Mucosa of descending colon (tissue), 3 donors: Measurements from ENCODE around the gene GFER. TPM values are rescaled to one million over a fixed set of nuclear protein-coding genes. Genes with fewer than 3 reads are reported as not detected.
A peak's percentile ranks its signal among the peaks of the same experiment; 100 is the strongest.

Experiments used
- ATAC-seq: fragments of 200-7000 bp; cut with Tn5 transposase; one replicate; pipeline ENCODE4 v1.9.1; 2020; ENCODE audit warnings: mild to moderate bottlenecking, moderate library complexity
- DNase-seq, 3 donors: peaks; one replicate each; pipeline ENCODE4 v3.0.0-alpha.2; 2020
- H3K36me3 ChIP-seq: fragments of 200-600 bp; one replicate; pipeline ENCODE4 v1.8.0; 2021; ENCODE audit warnings: low read depth, mild to moderate bottlenecking
- H3K4me1 ChIP-seq: fragments of 200-600 bp; one replicate; pipeline ENCODE4 v1.8.0; 2021; ENCODE audit warnings: low read depth, mild to moderate bottlenecking
- H3K4me3 ChIP-seq: fragments of 200-600 bp; one replicate; pipeline ENCODE4 v1.8.0; 2021; ENCODE audit warnings: mild to moderate bottlenecking
- H3K9me3 ChIP-seq: fragments of 200-600 bp; one replicate; pipeline ENCODE4 v1.8.0; 2021; ENCODE audit warnings: mild to moderate bottlenecking
- CTCF ChIP-seq: fragments of 200-600 bp; IDR thresholded peaks from one replicate; pipeline ENCODE4 v1.8.0; 2022; ENCODE audit warnings: antibody characterized with exemption, mild to moderate bottlenecking
- intact Hi-C, 2 donors: fragments of 100-400 bp; cut with DNase I in 1 of 2; cut with micrococcal nuclease in 1 of 2; formaldehyde crosslinking; loops; one replicate each; pipeline versions ENCODE4 v1.11.0 to v1.11.1; 2022; cut with DNase I, micrococcal nuclease
- total RNA-seq, 3 donors: library from RNA; stranded (reverse); fragmentation: NEBNext Ultra II Directional in 2 of 3; extraction: Animal tissue kit (Norgen Biotek cat#: 25700) in 2 of 3; gene quantifications; one replicate each; pipeline versions ENCODE4 v1.2.1 to v1.2.4, GENCODE V29; 2021 to 2023
- donor health status: DM: no; HTN: no; CAD: no; lungs with moderate emphysema.
- donor health status: DM: no; HTN: no; CAD: no.
- donor health status: DM: no; HTN: yes; CAD: no.

Gene GFER
- total RNA-seq, 3 donors from 2014 or later: 42.1 to 75.5 (median 68.8) TPM

DNA sequence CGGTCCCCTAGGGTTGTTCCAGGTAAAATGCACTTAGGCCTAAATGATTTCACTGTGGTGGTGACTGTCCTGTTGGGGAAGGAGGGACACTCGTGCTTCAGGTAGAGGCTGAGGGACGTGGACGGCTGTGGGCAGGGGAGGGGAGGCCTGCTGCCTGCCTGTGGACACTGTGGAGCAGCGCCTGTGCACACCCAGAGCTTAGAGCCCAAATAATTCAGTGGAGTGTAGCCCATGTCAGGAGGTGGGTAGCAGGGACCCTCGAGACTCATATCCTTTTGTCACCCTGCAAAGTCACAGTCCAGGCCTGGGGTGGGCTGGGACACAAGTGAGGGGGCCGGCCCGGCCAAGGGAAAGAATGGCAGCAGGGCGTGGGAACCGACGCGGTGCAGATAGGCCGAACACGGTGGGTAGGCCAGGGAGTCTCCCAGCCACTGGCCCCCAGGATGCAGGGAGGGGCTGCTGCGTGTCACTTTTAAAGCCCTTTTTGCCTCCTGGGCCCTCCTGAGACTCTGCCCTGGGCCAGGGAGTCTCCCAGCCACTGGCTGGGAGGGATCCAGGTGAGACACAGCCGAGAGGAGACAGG lies 42.0 kb downstream of the GFER start:
- Histone ChIP-seq H3K4me3 (no peak overlapping the region), H3K36me3 (no peaks in the 10 kb centered on the region), H3K9me3 (no peaks in the 10 kb centered on the region), H3K4me1 (peaks cover 23% of the 10 kb centered on the region)
- DNase-seq (peak in 1 of 3 donors; percentile 54), ATAC-seq (no peak)
- TF ChIP-seq CTCF: no peak
- intact Hi-C loops: loop anchor here (10.0 kb wide), 2 partner anchors 119 to 129 kb away; partner anchors contain the start of genes RAB26 (in 1 of the 2) and TRAF7 (in 1 of the 2)

DNA sequence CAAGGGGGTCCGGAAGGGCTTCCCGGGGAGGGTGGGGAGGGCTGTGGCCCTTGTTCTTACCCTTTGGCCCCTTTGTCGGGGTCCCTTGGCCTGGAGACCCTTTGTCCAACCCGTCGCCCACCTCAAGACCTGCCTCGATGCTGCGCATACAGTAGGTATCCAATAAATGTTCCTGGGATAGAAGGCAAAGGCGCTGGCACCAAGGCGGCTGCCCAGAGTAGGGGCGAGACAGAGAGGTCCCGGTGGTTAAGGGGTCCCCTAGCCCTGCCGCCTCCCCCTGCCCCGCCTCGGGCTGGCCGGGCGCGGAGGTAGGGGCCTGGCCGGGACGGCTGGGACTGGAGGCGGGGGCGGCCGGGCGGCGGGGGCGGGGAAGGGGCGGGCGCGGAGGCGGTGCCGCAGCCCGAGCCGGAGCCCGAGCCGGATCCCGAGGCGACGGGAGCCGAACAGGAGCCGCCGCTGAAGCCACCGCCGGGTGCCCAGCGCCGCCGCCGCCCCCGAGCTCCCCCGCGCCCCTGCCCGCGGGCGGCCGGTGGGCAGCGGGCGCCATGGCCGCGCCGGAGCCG lies 42.5 kb downstream of the GFER start, which contains the start of gene NHERF2:
NHERF2 (plus strand) TSS at position 442 of the 563 bp plus-strand sequence; CDS start at position 546, 104 bp downstream.
- no peak for TF ChIP-seq CTCF
- intact Hi-C loops: loop anchor here (10.0 kb wide), 2 partner anchors 118 to 128 kb away; partner anchors contain the start of genes RAB26 (in 1 of the 2) and TRAF7 (in 1 of the 2)
- ATAC-seq (peak; percentile 34), DNase-seq (peak in 2 of 3 donors; percentile 64 to 68)
- peaks cover 23% of the 10 kb centered on the region for H3K4me1 ChIP-seq
- H3K9me3 ChIP-seq: no peaks in the 10 kb centered on the region
- no peaks in the 10 kb centered on the region for H3K36me3 ChIP-seq
- peak within 1 kb of the TSS; percentile 36 for H3K4me3 ChIP-seq

DNA sequence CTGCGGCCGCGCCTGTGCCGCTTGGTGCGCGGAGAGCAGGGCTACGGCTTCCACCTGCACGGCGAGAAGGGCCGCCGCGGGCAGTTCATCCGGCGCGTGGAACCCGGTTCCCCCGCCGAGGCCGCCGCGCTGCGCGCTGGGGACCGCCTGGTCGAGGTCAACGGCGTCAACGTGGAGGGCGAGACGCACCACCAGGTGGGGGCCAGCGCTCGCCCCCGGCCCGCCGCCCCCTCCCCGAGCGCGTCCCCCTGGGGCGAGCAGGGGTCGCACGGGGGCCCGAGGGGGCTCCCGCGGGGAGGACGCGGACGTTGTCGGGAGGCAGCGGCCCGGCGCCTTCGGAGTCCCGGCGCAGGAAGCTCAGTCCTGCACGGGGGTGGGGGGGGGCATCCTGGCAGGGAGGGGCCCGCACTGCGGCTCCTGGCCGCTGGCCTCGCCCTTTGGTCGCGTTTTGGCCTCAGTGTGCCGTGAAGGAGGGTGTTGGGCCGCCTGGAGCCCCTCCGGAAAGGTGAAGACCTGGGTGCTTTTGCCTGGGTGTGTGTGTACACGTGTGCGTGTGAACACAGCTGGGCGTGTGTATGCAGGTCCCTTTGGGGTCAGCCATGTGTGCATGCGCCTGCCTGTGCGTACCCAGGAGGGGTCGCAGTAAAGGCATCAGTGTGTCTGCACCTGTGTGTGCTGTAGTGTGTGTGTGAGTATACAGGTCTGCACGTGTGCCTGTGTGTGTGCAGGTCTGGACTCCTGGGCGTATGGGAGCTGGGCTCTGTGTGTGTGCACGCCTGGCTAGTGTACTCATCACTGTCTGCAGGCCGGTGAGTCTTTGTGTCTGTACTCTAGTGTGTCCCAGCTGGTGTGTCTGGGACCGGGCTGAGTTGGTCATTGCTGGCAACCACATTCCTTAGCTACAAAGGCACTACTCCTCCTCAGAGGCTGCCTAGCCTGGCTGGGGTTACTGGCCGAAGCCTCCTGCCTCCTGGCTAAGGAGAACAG lies 43.3 kb downstream of the GFER start:
- peak in 2 of 3 donors; percentile 42 to 61 for DNase-seq
- H3K4me3 ChIP-seq: peak overlapping the region; percentile 36
- peaks cover 23% of the 10 kb centered on the region for H3K4me1 ChIP-seq
- TF ChIP-seq CTCF: no peak
- no peaks in the 10 kb centered on the region for H3K36me3 ChIP-seq
- ATAC-seq: peak; percentile 5
- H3K9me3 ChIP-seq: no peaks in the 10 kb centered on the region
- intact Hi-C loops: loop anchor here (10.0 kb wide), 2 partner anchors 117 to 127 kb away; partner anchors contain the start of genes RAB26 (in 1 of the 2) and TRAF7 (in 1 of the 2)

GRCh38 chr16:2028146-2028545 lies 44.2 kb downstream of the GFER start:
- Histone ChIP-seq H3K9me3 (no peaks in the 10 kb centered on the region), H3K36me3 (no peaks in the 10 kb centered on the region), H3K4me1 (peaks cover 15% of the 10 kb centered on the region), H3K4me3 (no peak overlapping the region)
- intact Hi-C loops: loop anchor here (10.0 kb wide), 2 partner anchors 117 to 127 kb away; partner anchors contain the start of genes RAB26 (in 1 of the 2) and TRAF7 (in 1 of the 2)
- DNase-seq: no peak
- no peak for ATAC-seq
- TF ChIP-seq CTCF: no peak

GRCh38 chr16:2028620-2029220 lies 44.7 kb downstream of the GFER start:
- no peak for DNase-seq
- no peaks in the 10 kb centered on the region for H3K9me3 ChIP-seq

More at GRCh38 chr16:2028620-2029220, 44.7 kb downstream of the GFER start:
- Histone ChIP-seq H3K4me1 (peaks cover 11% of the 10 kb centered on the region), H3K36me3 (no peaks in the 10 kb centered on the region), H3K4me3 (no peak overlapping the region)
- intact Hi-C loops: loop anchor here (10.0 kb wide), 2 partner anchors 116 to 126 kb away; partner anchors contain the start of genes RAB26 (in 1 of the 2) and TRAF7 (in 1 of the 2)
- no peak for ATAC-seq
- TF ChIP-seq CTCF: no peak
